HEK293T (cell line): ENCODE measurements around the gene CLIC5.

Experiments
- ARNT ChIP-seq: fragments of 450-650 bp; IDR thresholded peaks from 2 replicates; pipeline ENCODE4 v1.6.1; 2017; ENCODE audit warnings: mild to moderate bottlenecking
- BHLHE40 ChIP-seq: fragments of 450-650 bp; IDR thresholded peaks from 2 replicates; pipeline ENCODE4 v1.6.1; 2016; ENCODE audit warnings: mild to moderate bottlenecking, moderate library complexity, borderline replicate concordance
- ELF4 ChIP-seq: fragments of 450-650 bp; IDR thresholded peaks from 2 replicates; pipeline ENCODE4 v1.6.1; 2017; ENCODE audit warnings: antibody characterized with exemption
- FOXA1 ChIP-seq: fragments of 450-650 bp; IDR thresholded peaks from 2 replicates; pipeline ENCODE4 v1.6.1; 2016; ENCODE audit warnings: mild to moderate bottlenecking
- FOXM1 ChIP-seq: fragments of 450-650 bp; IDR thresholded peaks from 2 replicates; pipeline ENCODE4 v1.6.1; 2017; ENCODE audit warnings: mild to moderate bottlenecking, borderline replicate concordance
- HDGF ChIP-seq: fragments of 450-650 bp; IDR thresholded peaks from 2 replicates; pipeline ENCODE4 v1.6.1; 2017; ENCODE audit warnings: antibody characterized with exemption, borderline replicate concordance
- LEF1 ChIP-seq: fragments of 450-650 bp; IDR thresholded peaks from 2 replicates; pipeline ENCODE4 v1.6.1; 2017; ENCODE audit warnings: mild to moderate bottlenecking, borderline replicate concordance
- NFRKB ChIP-seq: fragments of 450-650 bp; IDR thresholded peaks from 2 replicates; pipeline ENCODE4 v1.6.1; 2016; ENCODE audit warnings: mild to moderate bottlenecking, moderate library complexity
- PKNOX1 ChIP-seq: fragments of 450-650 bp; IDR thresholded peaks from 2 replicates; pipeline ENCODE4 v1.6.1; 2016
- SP1 ChIP-seq: fragments of 450-650 bp; IDR thresholded peaks from 2 replicates; pipeline ENCODE4 v1.6.1; 2017
- SUZ12 ChIP-seq: fragments of 450-650 bp; IDR thresholded peaks from 2 replicates; pipeline ENCODE4 v1.6.1; 2016; ENCODE audit warnings: mild to moderate bottlenecking
- TARDBP ChIP-seq: fragments of 450-650 bp; IDR thresholded peaks from 2 replicates; pipeline ENCODE4 v1.6.1; 2016
- ZNF384 ChIP-seq: fragments of 450-650 bp; IDR thresholded peaks from 2 replicates; pipeline ENCODE4 v1.6.1; 2016

GRCh38 chr6:45991189-45991588, 24.5 kb downstream of the CLIC5 start:
- no peak for TF ChIP-seq FOXM1
- no peak for TF ChIP-seq ELF4
- TF ChIP-seq ARNT: no peak
- no peak for TF ChIP-seq NFRKB
- TF ChIP-seq FOXA1: no peak
- TF ChIP-seq BHLHE40: no peak
- no peak for TF ChIP-seq SP1
- TF ChIP-seq LEF1: no peak
- no peak for TF ChIP-seq PKNOX1
- no peak for TF ChIP-seq ZNF384
- TF ChIP-seq TARDBP: no peak
- no peak for TF ChIP-seq HDGF
- no peak for TF ChIP-seq SUZ12
